Effector memory CD4-positive, alpha-beta T cell (primary cell): ENCODE results near the gene AZI2.

Source experiments
- DNase-seq, 3 donors: peaks; one replicate each; pipeline ENCODE4 v3.0.0-alpha.2; 2020
- H3K27ac ChIP-seq: 2 replicates; pipeline ENCODE4 v1.7.0; 2013; ENCODE audit warnings: mild to moderate bottlenecking, low read length, moderate library complexity; ENCODE audit not compliant: insufficient read depth, poor library complexity, severe bottlenecking
- H3K27me3 ChIP-seq: replicated peaks from 2 replicates; pipeline ENCODE4 v1.7.0; 2013; ENCODE audit warnings: mild to moderate bottlenecking, low read length; ENCODE audit not compliant: insufficient read depth, control insufficient read depth, poor library complexity, severe bottlenecking
- H3K36me3 ChIP-seq: 2 replicates; pipeline ENCODE4 v1.7.0; 2013; ENCODE audit warnings: mild to moderate bottlenecking, low read length, moderate library complexity; ENCODE audit not compliant: control insufficient read depth, insufficient read depth
- H3K4me1 ChIP-seq: 2 replicates; pipeline ENCODE4 v1.7.0; 2013; ENCODE audit warnings: low read length, mild to moderate bottlenecking; ENCODE audit not compliant: control insufficient read depth, insufficient read depth, poor library complexity, severe bottlenecking
- H3K4me3 ChIP-seq: 2 replicates; pipeline ENCODE4 v1.7.0; 2013; ENCODE audit warnings: low read length, low read depth, mild to moderate bottlenecking; ENCODE audit not compliant: insufficient read depth, poor library complexity, severe bottlenecking
- H3K9me3 ChIP-seq: 2 replicates; pipeline ENCODE4 v1.7.0; 2013; ENCODE audit warnings: mild to moderate bottlenecking, low read length, moderate library complexity; ENCODE audit not compliant: control insufficient read depth

Gene AZI2

GRCh38 chr3:28308196-28308595 is 40.4 kb downstream of the AZI2 start:
- Histone ChIP-seq H3K27ac (no peak overlapping the region), H3K27me3 (no peaks in the 10 kb centered on the region), H3K4me1 (no peaks in the 10 kb centered on the region), H3K9me3 (no peaks in the 10 kb centered on the region), H3K4me3 (no peak overlapping the region), H3K36me3 (no peaks in the 10 kb centered on the region)
- DNase-seq, result no peak

GRCh38 chr3:28301688-28302087 is 46.9 kb downstream of the AZI2 start:
- Histone ChIP-seq H3K36me3 (no peaks in the 10 kb centered on the region), H3K4me1 (no peaks in the 10 kb centered on the region), H3K9me3 (no peaks in the 10 kb centered on the region), H3K4me3 (no peak overlapping the region), H3K27me3 (no peaks in the 10 kb centered on the region), H3K27ac (no peak overlapping the region)
- no peak for DNase-seq

GRCh38 chr3:28300345-28300962 is 48.2 kb downstream of the AZI2 start:
- H3K9me3 ChIP-seq, result no peaks in the 10 kb centered on the region
- H3K36me3 ChIP-seq, result no peaks in the 10 kb centered on the region
- no peak overlapping the region for H3K4me3 ChIP-seq
- DNase-seq, result no peak
- no peak overlapping the region for H3K27ac ChIP-seq
- no peaks in the 10 kb centered on the region for H3K4me1 ChIP-seq
- H3K27me3 ChIP-seq, result no peaks in the 10 kb centered on the region

- DNase-seq, result no peak
- Histone ChIP-seq H3K27ac (no peak overlapping the region), H3K36me3 (no peaks in the 10 kb centered on the region)
Measured at GRCh38 chr3:28299705-28300104, 48.9 kb downstream of the AZI2 start.

GRCh38 chr3:28295898-28296490 is 52.6 kb downstream of the AZI2 start:
- DNase-seq, result no peak
- Histone ChIP-seq H3K9me3 (no peaks in the 10 kb centered on the region), H3K4me1 (no peaks in the 10 kb centered on the region), H3K36me3 (no peaks in the 10 kb centered on the region), H3K27me3 (no peaks in the 10 kb centered on the region), H3K4me3 (no peak overlapping the region), H3K27ac (no peak overlapping the region)

More at GRCh38 chr3:28299705-28300104, 48.9 kb downstream of the AZI2 start:
- Histone ChIP-seq H3K27me3 (no peaks in the 10 kb centered on the region), H3K4me3 (no peak overlapping the region), H3K4me1 (no peaks in the 10 kb centered on the region), H3K9me3 (no peaks in the 10 kb centered on the region)

GRCh38 chr3:28294667-28295413 is 53.8 kb downstream of the AZI2 start:
- Histone ChIP-seq H3K36me3 (no peaks in the 10 kb centered on the region), H3K4me1 (no peaks in the 10 kb centered on the region), H3K27ac (no peak overlapping the region), H3K4me3 (no peak overlapping the region), H3K9me3 (no peaks in the 10 kb centered on the region), H3K27me3 (no peaks in the 10 kb centered on the region)
- no peak for DNase-seq

GRCh38 chr3:28292622-28293021 is 56.0 kb downstream of the AZI2 start:
- Histone ChIP-seq H3K4me1 (no peaks in the 10 kb centered on the region), H3K27ac (no peak overlapping the region), H3K36me3 (no peaks in the 10 kb centered on the region), H3K9me3 (no peaks in the 10 kb centered on the region), H3K27me3 (no peaks in the 10 kb centered on the region), H3K4me3 (no peak overlapping the region)
- no peak for DNase-seq

- H3K9me3 ChIP-seq, result no peaks in the 10 kb centered on the region
- no peaks in the 10 kb centered on the region for H3K4me1 ChIP-seq
- no peak for DNase-seq
- no peaks in the 10 kb centered on the region for H3K36me3 ChIP-seq
- H3K27ac ChIP-seq, result no peak overlapping the region
- H3K4me3 ChIP-seq, result no peak overlapping the region
- no peaks in the 10 kb centered on the region for H3K27me3 ChIP-seq
Measured at GRCh38 chr3:28291577-28291976, 57.0 kb downstream of the AZI2 start.

GRCh38 chr3:28290863-28291300 is 57.7 kb downstream of the AZI2 start:
- H3K27ac ChIP-seq, result no peak overlapping the region
- H3K36me3 ChIP-seq, result no peaks in the 10 kb centered on the region
- no peaks in the 10 kb centered on the region for H3K27me3 ChIP-seq
- no peaks in the 10 kb centered on the region for H3K4me1 ChIP-seq
- DNase-seq, result no peak
- no peaks in the 10 kb centered on the region for H3K9me3 ChIP-seq
- H3K4me3 ChIP-seq, result no peak overlapping the region

GRCh38 chr3:28287046-28287445 is 61.6 kb downstream of the AZI2 start:
- H3K9me3 ChIP-seq, result no peaks in the 10 kb centered on the region
- H3K36me3 ChIP-seq, result no peaks in the 10 kb centered on the region
- no peaks in the 10 kb centered on the region for H3K4me1 ChIP-seq
- no peak overlapping the region for H3K4me3 ChIP-seq
- H3K27ac ChIP-seq, result no peak overlapping the region
- DNase-seq, result no peak
- H3K27me3 ChIP-seq, result no peaks in the 10 kb centered on the region
